Fibroblast of lung (primary cell): ENCODE data around the gene ATP5F1D. TPM values are rescaled to one million over a fixed set of nuclear protein-coding genes. Genes with fewer than 3 reads are reported as not detected.

Source experiments
- DNase-seq, 2 donors: peaks; one replicate each; pipeline versions ENCODE4 v3.0.0 to v3.0.0-alpha.2; 2010; ENCODE audit warnings: low read depth in 2 of 2
- H2AFZ ChIP-seq: 2 replicates; pipeline ENCODE4 v1.5.1; 2012; ENCODE audit warnings: low read length, control low read depth, inconsistent platforms
- H3K27ac ChIP-seq: 2 replicates; pipeline ENCODE4 v1.5.1; 2011; ENCODE audit warnings: low read length, control low read depth; ENCODE audit not compliant: insufficient read depth
- H3K27me3 ChIP-seq: 2 replicates; pipeline ENCODE4 v1.5.1; 2011; ENCODE audit warnings: mild to moderate bottlenecking, low read length; ENCODE audit not compliant: control insufficient read depth, insufficient read depth
- H3K36me3 ChIP-seq: 2 replicates; pipeline ENCODE4 v1.5.1; 2011; ENCODE audit warnings: low read length; ENCODE audit not compliant: control insufficient read depth, insufficient read depth
- H3K4me1 ChIP-seq: 2 replicates; pipeline ENCODE4 v1.5.1; 2011; ENCODE audit warnings: low read length; ENCODE audit not compliant: control insufficient read depth, insufficient read depth; ENCODE audit errors: extremely low read depth
- H3K4me2 ChIP-seq: 2 replicates; pipeline ENCODE4 v1.5.1; 2011; ENCODE audit warnings: low read length, control low read depth; ENCODE audit not compliant: insufficient read depth; ENCODE audit errors: extremely low read depth
- H3K4me3 ChIP-seq, 4 experiments: fragments of 200-600 bp in 1 of 4; sonication (generic) in 1 of 4; replicated peaks in 1 of 4; 2 replicates each; pipeline ENCODE4 v1.5.1; 2011 to 2016; ENCODE audit warnings: low read length in 4 of 4, low read depth in 3 of 4, mild to moderate bottlenecking in 3 of 4, control low read depth in 2 of 4, inconsistent platforms in 1 of 4, mixed read lengths in 1 of 4; ENCODE audit not compliant: insufficient read depth in 1 of 4; ENCODE audit errors: control extremely low read depth in 1 of 4
- H3K79me2 ChIP-seq: 2 replicates; pipeline ENCODE4 v1.5.1; 2012; ENCODE audit warnings: mild to moderate bottlenecking, low read length, inconsistent platforms; ENCODE audit not compliant: control insufficient read depth, insufficient read depth
- H3K9ac ChIP-seq: 2 replicates; pipeline ENCODE4 v1.5.1; 2011; ENCODE audit warnings: mild to moderate bottlenecking, low read length, control low read depth; ENCODE audit not compliant: insufficient read depth
- H3K9me3 ChIP-seq: 2 replicates; pipeline ENCODE4 v1.5.1; 2012; ENCODE audit warnings: low read depth, low read length; ENCODE audit not compliant: control insufficient read depth, insufficient read depth
- H4K20me1 ChIP-seq: 2 replicates; pipeline ENCODE4 v1.5.1; 2011; ENCODE audit warnings: low read length; ENCODE audit not compliant: control insufficient read depth, insufficient read depth; ENCODE audit errors: extremely low read depth
- CTCF ChIP-seq, 2 donors: IDR thresholded peaks in 1 of 2; conservative IDR thresholded peaks in 1 of 2; 1 replicate in 1 of 2; 2 replicates in 1 of 2; pipeline ENCODE4 v1.5.1; 2011 to 2012; ENCODE audit warnings: low read length in 2 of 2, control low read depth in 1 of 2, inconsistent platforms in 1 of 2, low read depth in 1 of 2, mild to moderate bottlenecking in 1 of 2
- EZH2 ChIP-seq: IDR thresholded peaks from 2 replicates; pipeline ENCODE4 v1.5.1; 2012; ENCODE audit warnings: low read length, control low read depth, mild to moderate bottlenecking; ENCODE audit errors: missing control alignments
- polyA plus RNA-seq, 2 donors: library from polyadenylated mRNA; depleted of rRNA in 1 of 2; stranded (reverse) in 1 of 2; unstranded in 1 of 2; fragments of >200 nt; gene quantifications; 2 replicates each; pipeline ENCODE4 v1.2.1, GENCODE V29; 2011 to 2012; ENCODE audit warnings: missing spikeins in 1 of 2
- total RNA-seq: library from RNA; depleted of rRNA; stranded (reverse); fragments of >200 nt; gene quantifications from 2 replicates; pipeline ENCODE4 v1.2.1, GENCODE V29; 2014

ATP5F1D gene
- total and polyA plus RNA-seq, 2 donors (not counting 1 experiment from before 2014, with no cell fraction given): 20.5 to 53.8 TPM

GRCh38 chr19:1271528-1272422 lies 30.2 kb downstream of the ATP5F1D start:
- peak overlapping the region; percentile 0 to 89 (median 78) for H3K4me3 ChIP-seq
- no peak for TF ChIP-seq EZH2
- no peak for TF ChIP-seq CTCF (conservative IDR thresholded peaks at IDR 0.05 in 1 of 2, IDR thresholded peaks at IDR 0.05 in 1 of 2; ENCODE audit: low read depth in 1 of 2, low read length in 2 of 2)
- H3K27me3 ChIP-seq: no peaks in the 10 kb centered on the region
- H3K36me3 ChIP-seq: peaks cover 36% of the 10 kb centered on the region
- no peaks in the 10 kb centered on the region for H3K9me3 ChIP-seq
- no peaks in the 10 kb centered on the region for H4K20me1 ChIP-seq
- H2AFZ ChIP-seq: no peak overlapping the region
- DNase-seq: no peak
- H3K9ac ChIP-seq: no peak overlapping the region
- peak overlapping the region; percentile 70 for H3K4me2 ChIP-seq
- peak overlapping the region; percentile 34 for H3K27ac ChIP-seq
- H3K4me1 ChIP-seq: peaks cover 46% of the 10 kb centered on the region
- peaks cover 59% of the 10 kb centered on the region for H3K79me2 ChIP-seq

- TF ChIP-seq EZH2 (no peak), CTCF (conservative IDR thresholded peaks at IDR 0.05 in 1 of 2, IDR thresholded peaks at IDR 0.05 in 1 of 2; ENCODE audit: low read depth in 1 of 2, low read length in 2 of 2) (no peak)
- Histone ChIP-seq H3K27me3 (no peaks in the 10 kb centered on the region), H3K27ac (peak overlapping the region; percentile 34), H2AFZ (no peak overlapping the region), H3K4me2 (peak overlapping the region; percentile 70), H3K4me1 (peaks cover 41% of the 10 kb centered on the region), H3K9ac (no peak overlapping the region), H3K9me3 (no peaks in the 10 kb centered on the region), H3K4me3 (peak overlapping the region in 1 of 4 experiments; percentile 69), H3K36me3 (peaks cover 40% of the 10 kb centered on the region), H4K20me1 (no peaks in the 10 kb centered on the region), H3K79me2 (peaks cover 60% of the 10 kb centered on the region)
- no peak for DNase-seq
Observed at GRCh38 chr19:1272423-1273262, 31.1 kb downstream of the ATP5F1D start.
